Activated naive CD8-positive, alpha-beta T cell treated with anti-CD3 and anti-CD28 coated beads, Interleukin-2, amount 50 U/mL, for 16 hours (primary cell): Measurements from ENCODE around the gene CREG2.

Experiments used
- DNase-seq: peaks from one replicate; pipeline ENCODE4 v3.0.0-alpha.2; 2020; ENCODE audit warnings: low read depth, low spot score

The CREG2 gene

GRCh38 chr2:101409699-101410098, 22.4 kb upstream of the CREG2 start:
- no peak for DNase-seq

- DNase-seq, result no peak
Measured at GRCh38 chr2:101408925-101409324, 21.6 kb upstream of the CREG2 start.

GRCh38 chr2:101405351-101405899, 18.1 kb upstream of the CREG2 start:
- DNase-seq, result no peak

GRCh38 chr2:101403745-101404144, 16.4 kb upstream of the CREG2 start:
- no peak for DNase-seq

GRCh38 chr2:101402630-101403029, 15.3 kb upstream of the CREG2 start:
- DNase-seq, result no peak

GRCh38 chr2:101401906-101402305, 14.6 kb upstream of the CREG2 start:
- no peak for DNase-seq

GRCh38 chr2:101401326-101401665, 14.0 kb upstream of the CREG2 start:
- DNase-seq, result no peak

GRCh38 chr2:101400506-101401325, 13.4 kb upstream of the CREG2 start:
- DNase-seq, result no peak

GRCh38 chr2:101400048-101400447, 12.7 kb upstream of the CREG2 start:
- DNase-seq, result no peak

- DNase-seq, result no peak
Measured at GRCh38 chr2:101399021-101399799, 11.9 kb upstream of the CREG2 start.

- no peak for DNase-seq
Measured at GRCh38 chr2:101398116-101398821, 11.0 kb upstream of the CREG2 start.

- no peak for DNase-seq
Measured at GRCh38 chr2:101396316-101396717, 9.0 kb upstream of the CREG2 start.

- no peak for DNase-seq
Measured at GRCh38 chr2:101395545-101396315, 8.4 kb upstream of the CREG2 start.

GRCh38 chr2:101388232-101388631, 929 bp upstream of the CREG2 start:
- DNase-seq, result no peak

- no peak for DNase-seq
Measured at GRCh38 chr2:101386599-101387150, 628 bp downstream of the CREG2 start.

- no peak for DNase-seq
Measured at GRCh38 chr2:101383016-101383541, 4.2 kb downstream of the CREG2 start.

GRCh38 chr2:101382442-101382841, 4.9 kb downstream of the CREG2 start:
- DNase-seq, result no peak

- no peak for DNase-seq
Measured at GRCh38 chr2:101380376-101380775, 6.9 kb downstream of the CREG2 start.

- no peak for DNase-seq
Measured at GRCh38 chr2:101379091-101379490, 8.2 kb downstream of the CREG2 start.

GRCh38 chr2:101375653-101376052, 11.7 kb downstream of the CREG2 start:
- DNase-seq, result no peak
